Endodermal cell (in vitro differentiated cells): ENCODE results near the gene MFNG. TPM values are rescaled to one million over a fixed set of nuclear protein-coding genes. Genes with fewer than 3 reads are reported as not detected.

Source experiments
- DNase-seq: peaks from one replicate; pipeline ENCODE4 v3.0.0-alpha.2; 2017
- H3K27ac ChIP-seq: 2 replicates; pipeline ENCODE4 v1.5.1; 2013; ENCODE audit warnings: mild to moderate bottlenecking, low read depth, low read length, moderate library complexity
- H3K27me3 ChIP-seq: 2 replicates; pipeline ENCODE4 v1.6.1; 2013; ENCODE audit warnings: mild to moderate bottlenecking, low read length, moderate library complexity; ENCODE audit not compliant: insufficient read depth, control insufficient read depth, poor library complexity, severe bottlenecking
- H3K36me3 ChIP-seq: 2 replicates; pipeline ENCODE4 v1.7.0; 2013; ENCODE audit warnings: mild to moderate bottlenecking, low read length, moderate library complexity; ENCODE audit not compliant: control insufficient read depth, insufficient read depth
- H3K4me1 ChIP-seq: one replicate; pipeline ENCODE4 v1.7.0; 2013; ENCODE audit warnings: low read length; ENCODE audit not compliant: control insufficient read depth, insufficient read depth
- H3K4me3 ChIP-seq: 2 replicates; pipeline ENCODE4 v1.5.1; 2013; ENCODE audit warnings: mild to moderate bottlenecking, low read length, moderate library complexity
- H3K9ac ChIP-seq: 2 replicates; pipeline ENCODE4 v1.6.1; 2013; ENCODE audit warnings: mild to moderate bottlenecking, low read length, moderate library complexity; ENCODE audit not compliant: poor library complexity, severe bottlenecking; ENCODE audit errors: extremely low read depth
- H3K9me3 ChIP-seq: 2 replicates; pipeline ENCODE4 v1.6.1; 2013; ENCODE audit warnings: mild to moderate bottlenecking, low read length, moderate library complexity; ENCODE audit not compliant: control insufficient read depth
- H3K27ac Mint-ChIP-seq: 2 replicates; pipeline ENCODE4 v1.8.0; 2020; ENCODE audit warnings: mixed read lengths
- H3K27me3 Mint-ChIP-seq: 2 replicates; pipeline ENCODE4 v1.8.0; 2021; ENCODE audit warnings: mild to moderate bottlenecking, mixed read lengths; ENCODE audit not compliant: insufficient read depth
- H3K36me3 Mint-ChIP-seq: 2 replicates; pipeline ENCODE4 v1.8.0; 2020; ENCODE audit warnings: low read depth, mixed read lengths
- H3K4me1 Mint-ChIP-seq: 2 replicates; pipeline ENCODE4 v1.8.0; 2020; ENCODE audit warnings: mixed read lengths
- H3K4me3 Mint-ChIP-seq: 2 replicates; pipeline ENCODE4 v1.8.0; 2020; ENCODE audit warnings: mild to moderate bottlenecking, moderate library complexity, mixed read lengths
- H3K9me3 Mint-ChIP-seq: 2 replicates; pipeline ENCODE4 v1.8.0; 2020; ENCODE audit warnings: mild to moderate bottlenecking, mixed read lengths
- WGBS, 2 experiments: methylation state at CpG; one replicate each; pipeline versions ENCODE4 v1.1.5 to v1.1.7; 2013; ENCODE audit warnings: missing lambda C conversion rate in 2 of 2, mixed read lengths in 1 of 2; ENCODE audit not compliant: insufficient coverage in 1 of 2, insufficient read length in 1 of 2; 5-methylcytosine and 5-hydroxymethylcytosine counted together
- total RNA-seq, 2 donors: library from RNA; stranded (reverse); fragmentation: NEBNext Ultra II Directional in 1 of 2; extraction: Animal tissue kit (Norgen Biotek cat#: 25700) in 1 of 2; gene quantifications; 2 replicates in 1 of 2; 3 replicates in 1 of 2; pipeline ENCODE4 v1.2.1, GENCODE V29; 2021
- TF ChIP-seq, protein P1 (sequence below): fragments of 200-600 bp; sonication (generic); conservative IDR thresholded peaks from 2 replicates; pipeline ENCODE4 v1.5.0; 2021; ENCODE audit warnings: antibody characterized with exemption, mild to moderate bottlenecking

The MFNG gene
- total RNA-seq, 2 donors from 2014 or later: 1.9 to 6.6 TPM

DNA sequence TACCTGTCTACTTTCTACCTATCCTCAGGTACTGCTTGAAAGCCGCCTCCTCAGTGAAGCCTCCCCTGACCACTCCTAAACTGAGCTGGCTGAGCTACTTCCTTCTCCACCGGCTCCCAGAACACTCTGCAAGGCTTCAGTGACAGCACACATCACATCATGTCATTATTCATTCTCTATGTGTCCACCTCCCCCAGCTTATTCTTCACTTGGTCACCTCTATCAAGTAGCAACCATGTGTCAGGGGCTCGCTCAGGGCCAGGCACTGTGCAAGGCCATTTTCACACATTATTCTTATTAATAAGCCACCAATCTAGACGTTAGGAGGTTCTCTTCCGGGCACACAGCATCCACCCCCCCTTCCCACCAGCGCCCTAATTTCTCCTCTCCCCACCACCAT is 55.2 kb downstream of the MFNG start:
- H3K27me3 Mint-ChIP-seq: peaks cover 34% of the 10 kb centered on the region
- Histone ChIP-seq H3K9me3 (no peaks in the 10 kb centered on the region), H3K36me3 (no peaks in the 10 kb centered on the region), H3K9ac (no peak overlapping the region), H3K27me3 (peaks cover 32% of the 10 kb centered on the region), H3K27ac (no peak overlapping the region), H3K4me3 (no peak overlapping the region), H3K4me1 (no peaks in the 10 kb centered on the region)
- no peak overlapping the region for H3K27ac Mint-ChIP-seq
- no peaks in the 10 kb centered on the region for H3K36me3 Mint-ChIP-seq
- TF ChIP-seq, protein P1, sequence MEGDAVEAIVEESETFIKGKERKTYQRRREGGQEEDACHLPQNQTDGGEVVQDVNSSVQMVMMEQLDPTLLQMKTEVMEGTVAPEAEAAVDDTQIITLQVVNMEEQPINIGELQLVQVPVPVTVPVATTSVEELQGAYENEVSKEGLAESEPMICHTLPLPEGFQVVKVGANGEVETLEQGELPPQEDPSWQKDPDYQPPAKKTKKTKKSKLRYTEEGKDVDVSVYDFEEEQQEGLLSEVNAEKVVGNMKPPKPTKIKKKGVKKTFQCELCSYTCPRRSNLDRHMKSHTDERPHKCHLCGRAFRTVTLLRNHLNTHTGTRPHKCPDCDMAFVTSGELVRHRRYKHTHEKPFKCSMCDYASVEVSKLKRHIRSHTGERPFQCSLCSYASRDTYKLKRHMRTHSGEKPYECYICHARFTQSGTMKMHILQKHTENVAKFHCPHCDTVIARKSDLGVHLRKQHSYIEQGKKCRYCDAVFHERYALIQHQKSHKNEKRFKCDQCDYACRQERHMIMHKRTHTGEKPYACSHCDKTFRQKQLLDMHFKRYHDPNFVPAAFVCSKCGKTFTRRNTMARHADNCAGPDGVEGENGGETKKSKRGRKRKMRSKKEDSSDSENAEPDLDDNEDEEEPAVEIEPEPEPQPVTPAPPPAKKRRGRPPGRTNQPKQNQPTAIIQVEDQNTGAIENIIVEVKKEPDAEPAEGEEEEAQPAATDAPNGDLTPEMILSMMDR: no peak
- peaks cover 4% of the 10 kb centered on the region for H3K4me1 Mint-ChIP-seq
- H3K4me3 Mint-ChIP-seq: no peak overlapping the region
- H3K9me3 Mint-ChIP-seq: peaks cover 1% of the 10 kb centered on the region
- WGBS, 2 experiments: 84 to 90% methylated on average over 3 to 6 of the region's 6 CpGs
- DNase-seq: peak; percentile 12

DNA sequence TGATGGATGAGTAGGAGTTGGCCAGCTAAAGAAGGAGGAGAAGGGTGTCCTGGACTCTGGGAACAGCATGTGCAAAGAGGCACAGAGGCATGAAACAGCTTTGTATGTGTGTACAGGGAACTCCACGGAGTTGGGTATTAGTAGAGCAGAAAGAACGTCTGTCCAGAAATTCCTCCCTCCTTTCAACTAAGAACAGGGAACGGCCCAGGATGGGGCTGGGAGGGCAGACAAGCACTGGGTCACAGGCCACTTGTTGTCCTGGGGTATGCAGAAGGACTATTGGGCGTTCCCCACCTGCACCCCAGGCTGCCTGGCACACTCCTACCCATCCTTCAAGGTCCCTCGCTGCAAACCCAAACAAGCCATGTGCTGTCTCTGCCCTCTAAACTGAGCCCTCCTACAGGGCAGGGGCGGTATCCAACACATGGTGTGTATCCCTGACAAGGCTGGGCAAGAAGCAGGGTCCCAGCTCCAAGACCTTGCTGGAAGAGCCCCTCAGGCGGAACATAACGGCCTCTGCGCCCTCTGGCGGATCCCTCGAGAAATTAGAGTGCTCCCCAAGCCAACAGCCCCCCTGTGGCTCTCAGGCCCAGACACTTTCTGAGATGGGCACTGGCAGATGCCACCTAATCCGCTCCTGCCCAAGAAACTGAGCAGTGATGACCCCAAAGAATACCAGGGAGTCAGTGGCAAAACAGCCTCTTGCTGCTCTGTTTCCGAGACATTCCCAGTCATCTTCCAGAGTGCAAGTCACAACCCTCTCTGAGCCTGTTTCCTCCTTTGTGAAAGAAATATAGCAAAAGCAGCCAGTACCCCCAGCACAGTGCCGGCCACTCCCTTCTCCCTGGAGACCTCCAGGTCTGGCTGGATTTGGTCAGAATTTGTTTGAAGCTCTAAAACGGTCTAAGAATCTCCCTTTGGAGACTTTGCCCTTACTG is 57.3 kb downstream of the MFNG start:
- peaks cover 52% of the 10 kb centered on the region for H3K27me3 ChIP-seq
- no peak overlapping the region for H3K27ac ChIP-seq
- Mint-ChIP-seq H3K27ac (no peak overlapping the region), H3K4me1 (peaks cover 8% of the 10 kb centered on the region), H3K4me3 (no peak overlapping the region), H3K27me3 (peaks cover 55% of the 10 kb centered on the region), H3K9me3 (peaks cover 1% of the 10 kb centered on the region), H3K36me3 (no peaks in the 10 kb centered on the region)
- WGBS, 2 experiments: 38 to 47% methylated on average over 11 to 15 of the region's 15 CpGs
- H3K4me3 ChIP-seq: no peak overlapping the region
- peak; percentile 89 for DNase-seq
- H3K36me3 ChIP-seq: no peaks in the 10 kb centered on the region
- no peak overlapping the region for H3K9ac ChIP-seq
- H3K9me3 ChIP-seq: no peaks in the 10 kb centered on the region
- H3K4me1 ChIP-seq: no peaks in the 10 kb centered on the region
- TF ChIP-seq, protein P1: peak; percentile 91

DNA sequence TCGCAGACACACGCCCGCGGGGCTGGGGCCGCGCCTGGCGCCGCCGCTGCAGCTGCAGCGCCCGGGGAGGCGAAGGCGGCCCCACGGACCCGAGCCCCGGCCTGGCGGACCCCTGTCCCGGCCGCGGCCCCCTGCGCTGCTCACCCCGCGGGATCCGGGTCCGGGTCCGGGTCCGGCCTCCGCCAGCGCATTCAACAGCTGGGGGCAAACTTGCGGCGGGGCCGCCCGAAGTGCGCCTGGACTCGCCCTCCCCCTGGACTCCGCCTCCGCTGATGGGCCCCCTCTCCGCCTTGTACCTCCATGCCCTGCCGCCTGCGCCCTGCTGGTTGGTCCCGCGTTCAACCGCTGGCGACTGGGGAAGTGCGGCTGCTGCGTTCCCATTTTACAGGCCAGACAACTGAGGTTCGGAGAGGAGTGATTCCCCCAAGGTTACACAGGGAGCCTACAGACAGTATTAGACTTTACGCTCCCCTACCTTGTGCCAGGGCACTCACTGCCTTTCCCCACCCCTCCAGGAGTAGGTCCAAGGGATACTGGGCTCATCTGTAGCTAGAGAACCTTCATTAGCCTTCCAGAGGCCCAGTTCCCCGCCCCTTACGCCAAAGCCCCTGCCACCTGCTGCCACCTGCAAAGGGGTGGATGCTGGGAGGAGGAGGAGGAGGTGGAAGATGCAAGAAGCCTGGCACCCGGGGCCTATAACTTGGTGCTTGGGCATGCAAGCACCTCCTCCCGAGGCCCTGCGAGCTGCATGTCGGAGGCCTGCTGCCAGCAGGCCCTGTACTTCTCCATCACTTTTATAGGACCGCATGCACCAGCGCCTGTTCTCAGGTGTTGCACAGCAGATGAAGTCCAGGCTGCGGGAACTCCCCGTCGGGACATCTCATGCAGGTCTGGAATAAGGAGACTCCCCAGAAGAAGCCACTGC is 58.2 kb downstream of the MFNG start:
- no peaks in the 10 kb centered on the region for H3K36me3 Mint-ChIP-seq
- H3K4me1 Mint-ChIP-seq: peaks cover 11% of the 10 kb centered on the region
- H3K27ac Mint-ChIP-seq: no peak overlapping the region
- DNase-seq: peak; percentile 62
- no peaks in the 10 kb centered on the region for H3K9me3 ChIP-seq
- no peaks in the 10 kb centered on the region for H3K36me3 ChIP-seq
- no peak overlapping the region for H3K9ac ChIP-seq
- H3K27me3 ChIP-seq: peaks cover 61% of the 10 kb centered on the region
- TF ChIP-seq, protein P1: no peak
- no peaks in the 10 kb centered on the region for H3K4me1 ChIP-seq
- H3K27ac ChIP-seq: no peak overlapping the region
- H3K27me3 Mint-ChIP-seq: peaks cover 56% of the 10 kb centered on the region
- peaks cover 1% of the 10 kb centered on the region for H3K9me3 Mint-ChIP-seq
- H3K4me3 ChIP-seq: no peak overlapping the region
- 24 to 30% methylated on average over 32 to 59 of the region's 59 CpGs for WGBS, 2 experiments
- peak overlapping the region; percentile 26 for H3K4me3 Mint-ChIP-seq
